Ascending aorta (tissue), 2 donors: Measurements from ENCODE around the gene TRIM56. TPM values are rescaled to one million over a fixed set of nuclear protein-coding genes. Genes with fewer than 3 reads are reported as not detected.
"Not testable (repeated sequence)": the region's sequence is repeated elsewhere in the genome, so short reads cannot be mapped to it uniquely, and the experiment has no call there.

Source experiments
- DNase-seq, 2 donors: peaks; one replicate each; pipeline ENCODE4 v3.0.0-alpha.2; 2019; ENCODE audit warnings: low spot score in 2 of 2
- H3K27ac ChIP-seq, 2 donors: fragments of 200-600 bp; sonication (generic); one replicate each; pipeline ENCODE4 v1.5.1; 2016 to 2017; ENCODE audit warnings: mild to moderate bottlenecking in 1 of 2
- H3K27me3 ChIP-seq: fragments of 200-600 bp; sonication (generic); one replicate; pipeline ENCODE4 v1.5.1; 2017
- H3K36me3 ChIP-seq, 2 donors: fragments of 200-600 bp; sonication (generic); one replicate each; pipeline ENCODE4 v1.5.1; 2016
- H3K4me1 ChIP-seq, 2 donors: fragments of 200-600 bp; sonication (generic); one replicate each; pipeline ENCODE4 v1.5.1; 2016 to 2017; ENCODE audit warnings: mild to moderate bottlenecking in 1 of 2
- H3K4me3 ChIP-seq, 2 donors: fragments of 200-600 bp; sonication (generic); one replicate each; pipeline ENCODE4 v1.5.1; 2016 to 2017; ENCODE audit warnings: mild to moderate bottlenecking in 1 of 2
- H3K9me3 ChIP-seq, 2 donors: fragments of 200-600 bp; sonication (generic); one replicate each; pipeline ENCODE4 v1.5.1; 2016
- intact Hi-C: fragments of 100-400 bp; cut with DNase I; formaldehyde crosslinking; loops from one replicate; pipeline ENCODE4 v1.15.1; 2023
- total RNA-seq: library from RNA; depleted of rRNA; stranded (reverse); fragments of >200 nt; gene quantifications from one replicate; pipeline ENCODE4 v1.1.0, GENCODE V29; 2016
- TF ChIP-seq, protein P1 (sequence below), 3 experiments: fragments of 200-600 bp in 2 of 3; fragments of 450-650 bp in 1 of 3; sonication (generic) in 2 of 3; IDR thresholded peaks; one replicate each; pipeline ENCODE4 v1.5.1; 2016 to 2019; ENCODE audit warnings: antibody characterized with exemption in 3 of 3, mild to moderate bottlenecking in 1 of 3, moderate library complexity in 1 of 3

The TRIM56 gene
- total RNA-seq, 1 donor from 2014 or later, result 29.6 TPM

GRCh38 chr7:101060992-101061391 lies 24.3 kb upstream of the TRIM56 start:
- Histone ChIP-seq H3K9me3 (no peaks in the 10 kb centered on the region), H3K27me3 (no peaks in the 10 kb centered on the region), H3K4me3 (no peak overlapping the region), H3K36me3 (no peaks in the 10 kb centered on the region), H3K27ac (no peak overlapping the region), H3K4me1 (no peaks in the 10 kb centered on the region)
- TF ChIP-seq, protein P1, sequence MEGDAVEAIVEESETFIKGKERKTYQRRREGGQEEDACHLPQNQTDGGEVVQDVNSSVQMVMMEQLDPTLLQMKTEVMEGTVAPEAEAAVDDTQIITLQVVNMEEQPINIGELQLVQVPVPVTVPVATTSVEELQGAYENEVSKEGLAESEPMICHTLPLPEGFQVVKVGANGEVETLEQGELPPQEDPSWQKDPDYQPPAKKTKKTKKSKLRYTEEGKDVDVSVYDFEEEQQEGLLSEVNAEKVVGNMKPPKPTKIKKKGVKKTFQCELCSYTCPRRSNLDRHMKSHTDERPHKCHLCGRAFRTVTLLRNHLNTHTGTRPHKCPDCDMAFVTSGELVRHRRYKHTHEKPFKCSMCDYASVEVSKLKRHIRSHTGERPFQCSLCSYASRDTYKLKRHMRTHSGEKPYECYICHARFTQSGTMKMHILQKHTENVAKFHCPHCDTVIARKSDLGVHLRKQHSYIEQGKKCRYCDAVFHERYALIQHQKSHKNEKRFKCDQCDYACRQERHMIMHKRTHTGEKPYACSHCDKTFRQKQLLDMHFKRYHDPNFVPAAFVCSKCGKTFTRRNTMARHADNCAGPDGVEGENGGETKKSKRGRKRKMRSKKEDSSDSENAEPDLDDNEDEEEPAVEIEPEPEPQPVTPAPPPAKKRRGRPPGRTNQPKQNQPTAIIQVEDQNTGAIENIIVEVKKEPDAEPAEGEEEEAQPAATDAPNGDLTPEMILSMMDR (IDR thresholded peaks at IDR 0.05), result no peak
- intact Hi-C loops, result no loop called here
- no peak for DNase-seq

GRCh38 chr7:101064176-101064550 lies 21.1 kb upstream of the TRIM56 start:
- DNase-seq, H3K4me1 ChIP-seq, H3K27me3 ChIP-seq, H3K9me3 ChIP-seq, intact Hi-C loops, H3K27ac ChIP-seq, H3K4me3 ChIP-seq, H3K36me3 ChIP-seq: not testable (repeated sequence)

DNA sequence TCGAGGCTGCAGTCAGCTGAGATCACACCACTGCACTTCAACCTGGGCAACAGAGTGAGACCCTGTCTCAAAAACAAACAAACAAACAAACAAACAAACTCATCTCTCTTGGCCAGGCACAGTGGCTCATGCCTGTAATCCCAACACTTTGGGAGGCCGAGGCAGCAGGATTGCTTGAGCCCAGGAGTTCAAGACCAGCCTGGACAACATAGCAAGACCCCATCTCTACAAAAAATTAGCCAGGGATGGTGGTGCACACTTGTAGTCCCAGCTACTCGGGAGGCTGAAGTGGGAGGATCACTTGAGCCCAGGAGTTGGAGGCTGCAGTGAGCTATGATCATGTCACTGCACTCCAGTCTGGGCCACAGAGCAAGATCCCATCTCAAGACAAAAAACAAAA lies 20.1 kb upstream of the TRIM56 start:
- intact Hi-C loops, H3K4me1 ChIP-seq, H3K27me3 ChIP-seq, DNase-seq, H3K4me3 ChIP-seq, H3K27ac ChIP-seq, H3K36me3 ChIP-seq, H3K9me3 ChIP-seq: not testable (repeated sequence)

DNA sequence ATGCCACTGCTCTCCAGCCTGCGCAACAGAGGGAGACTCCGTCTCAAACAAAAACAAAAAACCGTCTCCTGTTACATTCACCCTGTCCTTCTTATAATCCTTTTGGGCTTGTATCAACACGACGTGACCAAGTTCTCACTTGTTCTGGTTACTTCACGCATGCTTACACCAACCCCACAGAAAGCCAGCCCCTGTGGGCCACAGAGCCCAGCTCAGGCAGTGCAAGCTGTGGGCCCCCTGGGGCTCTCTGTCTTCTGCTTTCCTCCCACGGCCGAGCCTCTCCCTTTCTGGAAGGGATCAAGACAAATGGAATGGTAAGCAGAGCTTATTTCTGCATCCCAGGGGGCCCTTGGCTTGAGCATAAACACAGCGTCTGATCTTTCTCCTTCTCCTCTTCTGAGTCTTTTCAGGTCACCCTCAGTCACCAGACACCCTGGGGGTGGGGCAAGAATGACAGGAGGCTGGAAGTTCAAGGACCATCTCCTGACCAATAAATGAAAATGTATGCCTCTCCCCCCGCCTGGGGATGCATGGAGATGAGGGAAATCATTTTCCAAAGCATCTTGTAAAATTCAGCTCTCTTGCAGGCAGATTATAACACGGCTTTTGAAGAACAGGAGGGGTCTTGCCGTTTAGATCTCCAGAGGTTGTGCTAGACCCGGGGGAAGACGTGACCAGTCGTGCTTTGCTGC lies 19.0 kb upstream of the TRIM56 start:
- Histone ChIP-seq H3K27ac (no peak overlapping the region), H3K9me3 (no peaks in the 10 kb centered on the region), H3K36me3 (no peaks in the 10 kb centered on the region), H3K4me1 (no peaks in the 10 kb centered on the region), H3K27me3 (no peaks in the 10 kb centered on the region), H3K4me3 (no peak overlapping the region)
- no peak for DNase-seq
- intact Hi-C loops, result no loop called here
- TF ChIP-seq, protein P1 (IDR thresholded peaks at IDR 0.05), result no peak

DNA sequence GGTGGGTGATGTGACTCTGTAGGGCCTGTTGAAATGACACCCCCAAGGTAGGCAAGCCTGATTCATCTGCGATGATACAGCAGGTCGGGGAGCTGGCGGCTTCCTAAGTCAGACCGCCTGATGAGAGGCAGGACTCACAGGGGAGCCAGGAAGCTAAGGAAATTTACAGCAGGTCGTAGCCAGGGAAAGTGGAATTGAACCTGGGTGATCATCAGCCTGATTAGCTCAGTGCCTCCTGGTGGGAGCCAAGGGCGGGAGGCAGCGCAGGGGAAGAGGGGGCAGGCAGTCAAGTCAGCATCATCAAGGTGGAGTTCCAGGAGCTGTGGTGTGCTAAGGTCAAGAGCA lies 18.5 kb upstream of the TRIM56 start:
- Histone ChIP-seq H3K4me3 (no peak overlapping the region), H3K36me3 (no peaks in the 10 kb centered on the region), H3K27me3 (no peaks in the 10 kb centered on the region), H3K27ac (no peak overlapping the region), H3K4me1 (no peaks in the 10 kb centered on the region), H3K9me3 (no peaks in the 10 kb centered on the region)
- intact Hi-C loops, result no loop called here
- DNase-seq, result no peak
- TF ChIP-seq, protein P1 (IDR thresholded peaks at IDR 0.05), result no peak

DNA sequence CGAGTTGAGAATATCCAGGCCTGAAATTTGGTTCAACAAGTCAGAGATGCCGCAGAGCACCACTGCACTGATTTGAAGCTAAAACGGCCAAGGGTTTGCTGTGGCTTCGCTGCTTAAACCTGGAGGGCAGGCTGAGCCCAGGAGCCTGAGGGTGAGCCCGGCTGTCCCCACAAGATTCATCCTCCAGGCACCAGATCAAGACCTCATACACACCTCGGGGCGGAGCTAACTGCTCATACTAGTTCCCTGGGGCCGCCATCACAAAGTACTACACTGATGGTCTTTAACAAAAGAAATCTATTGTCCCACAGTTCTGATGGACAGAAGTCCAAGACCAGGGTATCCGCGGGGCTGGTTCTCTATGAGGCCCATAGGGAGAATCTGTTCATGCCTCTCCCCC lies 16.9 kb upstream of the TRIM56 start:
- no peak overlapping the region for H3K4me3 ChIP-seq
- DNase-seq, result no peak
- TF ChIP-seq, protein P1 (IDR thresholded peaks at IDR 0.05), result no peak
- H3K9me3 ChIP-seq, result no peaks in the 10 kb centered on the region
- no peaks in the 10 kb centered on the region for H3K27me3 ChIP-seq
- no peaks in the 10 kb centered on the region for H3K4me1 ChIP-seq
- intact Hi-C loops, result no loop called here
- no peak overlapping the region for H3K27ac ChIP-seq
- no peaks in the 10 kb centered on the region for H3K36me3 ChIP-seq

- H3K27ac ChIP-seq, intact Hi-C loops, H3K4me3 ChIP-seq, H3K27me3 ChIP-seq, H3K36me3 ChIP-seq, H3K4me1 ChIP-seq, DNase-seq, H3K9me3 ChIP-seq: not testable (repeated sequence)
These were observed 13.7 kb upstream of the TRIM56 start for GRCh38 chr7:101071362-101072104.
